NB4 (cell line): Measurements from ENCODE around the gene RHBDD2.

Source experiments
- CTCF ChIP-seq: IDR thresholded peaks from one replicate; pipeline ENCODE4 v1.5.1; 2012; ENCODE audit warnings: low read depth, low read length
- MYC ChIP-seq: IDR thresholded peaks from 2 replicates; pipeline ENCODE4 v1.6.1; 2011; ENCODE audit warnings: low read depth, low read length

- no peak for TF ChIP-seq MYC
- TF ChIP-seq CTCF: no peak
Measured at GRCh38 chr7:75937958-75938786, 59.3 kb downstream of the RHBDD2 start.
